OCI-LY3 (cell line): ENCODE data around the gene AK1.

ENCODE experiments used
- EZH2phosphoT487 ChIP-seq: fragments of 200-600 bp; shearing (Covaris generic); IDR thresholded peaks from 2 replicates; pipeline ENCODE4 v1.6.1; 2018; ENCODE audit warnings: antibody characterized with exemption, mixed run types, low read depth
- TF ChIP-seq, protein P1 (sequence below): fragments of 200-600, 300-600 bp; sonication (generic); IDR thresholded peaks from 2 replicates; pipeline ENCODE4 v1.5.1; 2014; ENCODE audit warnings: antibody characterized with exemption, low read length, low read depth

DNA sequence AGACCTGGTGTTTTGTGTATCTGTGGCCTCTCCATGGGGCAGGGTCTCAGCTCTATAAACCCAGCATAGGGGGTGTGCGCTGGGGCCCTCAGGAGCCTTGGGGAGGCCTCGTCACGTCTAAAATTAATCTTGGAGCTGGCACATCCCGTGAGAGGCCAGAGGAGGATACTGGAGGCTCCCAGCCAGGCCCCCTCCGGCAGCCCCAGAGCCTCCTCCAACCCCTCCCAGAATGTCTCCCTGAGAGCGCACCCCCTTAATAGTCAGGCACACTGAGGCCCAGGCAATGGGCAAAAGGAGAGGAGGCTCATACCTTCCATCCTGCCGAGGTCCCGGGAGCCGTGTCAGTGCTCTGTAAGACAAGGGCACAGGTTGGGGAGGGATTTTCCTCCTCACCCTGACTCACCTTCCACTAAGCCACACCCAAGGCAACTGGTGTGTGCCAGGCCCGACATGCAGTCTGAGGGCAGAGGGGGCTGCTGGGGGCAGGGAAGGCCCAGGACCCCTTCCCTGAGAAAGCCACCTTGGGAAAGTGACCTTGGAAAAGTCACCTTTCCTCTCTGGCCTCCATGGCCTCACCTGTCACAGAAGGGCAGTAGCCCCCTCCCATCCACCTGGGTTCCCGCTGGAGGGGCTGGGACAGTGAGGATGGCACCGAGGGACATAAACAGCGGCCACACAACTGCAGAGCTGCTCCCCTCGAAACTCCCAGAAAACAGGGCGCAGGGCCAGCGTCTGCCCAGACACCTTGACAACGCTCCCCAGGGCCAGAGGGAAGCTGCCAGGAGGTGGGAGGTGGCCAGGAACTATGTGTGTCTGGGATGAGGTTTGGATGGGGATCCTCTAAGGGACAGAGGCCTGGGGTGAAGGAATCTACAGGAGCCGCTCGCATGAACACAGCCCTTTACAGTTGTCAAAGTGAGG lies 2.9 kb downstream of the AK1 start:
- TF ChIP-seq, protein P1, sequence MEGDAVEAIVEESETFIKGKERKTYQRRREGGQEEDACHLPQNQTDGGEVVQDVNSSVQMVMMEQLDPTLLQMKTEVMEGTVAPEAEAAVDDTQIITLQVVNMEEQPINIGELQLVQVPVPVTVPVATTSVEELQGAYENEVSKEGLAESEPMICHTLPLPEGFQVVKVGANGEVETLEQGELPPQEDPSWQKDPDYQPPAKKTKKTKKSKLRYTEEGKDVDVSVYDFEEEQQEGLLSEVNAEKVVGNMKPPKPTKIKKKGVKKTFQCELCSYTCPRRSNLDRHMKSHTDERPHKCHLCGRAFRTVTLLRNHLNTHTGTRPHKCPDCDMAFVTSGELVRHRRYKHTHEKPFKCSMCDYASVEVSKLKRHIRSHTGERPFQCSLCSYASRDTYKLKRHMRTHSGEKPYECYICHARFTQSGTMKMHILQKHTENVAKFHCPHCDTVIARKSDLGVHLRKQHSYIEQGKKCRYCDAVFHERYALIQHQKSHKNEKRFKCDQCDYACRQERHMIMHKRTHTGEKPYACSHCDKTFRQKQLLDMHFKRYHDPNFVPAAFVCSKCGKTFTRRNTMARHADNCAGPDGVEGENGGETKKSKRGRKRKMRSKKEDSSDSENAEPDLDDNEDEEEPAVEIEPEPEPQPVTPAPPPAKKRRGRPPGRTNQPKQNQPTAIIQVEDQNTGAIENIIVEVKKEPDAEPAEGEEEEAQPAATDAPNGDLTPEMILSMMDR = no peak
- no peak for TF ChIP-seq EZH2phosphoT487
